GM12873 (cell line): Measurements from ENCODE around the gene PILRA.

Experiments
- TF ChIP-seq, protein P1 (sequence below): IDR thresholded peaks from 2 replicates; pipeline ENCODE4 v1.5.1; 2012; ENCODE audit warnings: low read depth, mild to moderate bottlenecking, moderate library complexity, low read length, control low read depth; ENCODE audit not compliant: insufficient read depth; ENCODE audit errors: missing control alignments

Gene PILRA

DNA sequence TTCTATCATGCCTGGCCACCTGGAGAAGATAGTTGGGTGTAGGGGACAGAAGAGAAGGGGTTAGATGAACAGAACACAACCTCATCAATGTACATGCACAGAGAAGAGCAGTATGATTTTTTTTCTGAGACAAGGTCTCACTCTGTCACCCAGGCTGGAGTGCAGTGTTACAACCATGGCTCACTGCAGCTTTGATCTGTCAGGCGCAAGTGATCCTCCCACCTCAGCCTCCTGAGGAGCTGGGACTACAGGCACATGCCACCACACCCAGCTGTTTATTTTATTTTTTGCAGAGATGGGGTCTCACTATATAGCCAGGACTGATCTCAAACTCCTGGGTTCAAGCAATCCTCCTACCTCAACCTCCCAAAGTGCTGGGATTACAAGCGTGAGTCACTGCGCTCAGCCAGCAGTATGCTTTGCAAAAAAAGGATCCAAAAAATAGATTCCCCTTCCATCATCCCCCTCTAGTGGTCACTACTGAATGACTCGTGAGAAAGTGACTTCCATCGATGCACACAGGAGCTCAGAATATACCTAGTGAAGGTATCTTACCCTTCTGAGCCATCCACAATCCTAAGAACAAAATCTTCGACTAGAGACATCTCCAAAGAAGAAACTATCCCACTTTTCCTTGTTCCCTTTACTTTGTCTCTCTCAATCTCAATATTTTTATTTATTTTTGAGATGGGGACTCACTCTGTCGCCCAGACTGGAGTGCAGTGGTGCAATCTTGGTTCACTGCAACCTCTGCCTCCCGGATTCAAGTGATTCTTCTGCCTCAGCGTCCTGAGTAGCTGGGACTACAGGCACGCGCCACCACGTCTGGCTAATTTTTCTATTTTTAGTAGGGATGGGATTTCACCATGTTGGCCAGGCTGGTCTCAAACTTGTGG is 34.2 kb downstream of the PILRA start:
- TF ChIP-seq, protein P1, sequence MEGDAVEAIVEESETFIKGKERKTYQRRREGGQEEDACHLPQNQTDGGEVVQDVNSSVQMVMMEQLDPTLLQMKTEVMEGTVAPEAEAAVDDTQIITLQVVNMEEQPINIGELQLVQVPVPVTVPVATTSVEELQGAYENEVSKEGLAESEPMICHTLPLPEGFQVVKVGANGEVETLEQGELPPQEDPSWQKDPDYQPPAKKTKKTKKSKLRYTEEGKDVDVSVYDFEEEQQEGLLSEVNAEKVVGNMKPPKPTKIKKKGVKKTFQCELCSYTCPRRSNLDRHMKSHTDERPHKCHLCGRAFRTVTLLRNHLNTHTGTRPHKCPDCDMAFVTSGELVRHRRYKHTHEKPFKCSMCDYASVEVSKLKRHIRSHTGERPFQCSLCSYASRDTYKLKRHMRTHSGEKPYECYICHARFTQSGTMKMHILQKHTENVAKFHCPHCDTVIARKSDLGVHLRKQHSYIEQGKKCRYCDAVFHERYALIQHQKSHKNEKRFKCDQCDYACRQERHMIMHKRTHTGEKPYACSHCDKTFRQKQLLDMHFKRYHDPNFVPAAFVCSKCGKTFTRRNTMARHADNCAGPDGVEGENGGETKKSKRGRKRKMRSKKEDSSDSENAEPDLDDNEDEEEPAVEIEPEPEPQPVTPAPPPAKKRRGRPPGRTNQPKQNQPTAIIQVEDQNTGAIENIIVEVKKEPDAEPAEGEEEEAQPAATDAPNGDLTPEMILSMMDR, result peak; percentile 76

DNA sequence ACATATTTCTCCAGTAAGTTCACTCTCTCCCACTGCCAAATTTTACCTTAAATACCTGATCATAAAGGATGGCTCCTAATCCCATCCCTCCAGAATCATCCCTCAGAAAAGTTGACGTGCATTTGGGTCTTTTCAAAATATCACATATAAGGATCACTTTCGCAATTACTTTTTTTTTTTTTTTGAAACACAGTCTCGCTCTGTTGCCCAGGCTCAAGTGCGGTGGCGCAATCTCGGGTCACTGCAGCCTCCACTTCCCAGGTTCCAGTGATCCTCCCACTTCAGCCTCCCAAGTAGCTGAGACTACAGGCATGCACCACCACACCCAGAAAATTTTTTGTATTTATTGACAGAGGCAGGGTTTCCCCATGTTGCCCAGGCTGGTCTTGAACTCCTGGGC is 37.8 kb downstream of the PILRA start:
- TF ChIP-seq, protein P1, result no peak

DNA sequence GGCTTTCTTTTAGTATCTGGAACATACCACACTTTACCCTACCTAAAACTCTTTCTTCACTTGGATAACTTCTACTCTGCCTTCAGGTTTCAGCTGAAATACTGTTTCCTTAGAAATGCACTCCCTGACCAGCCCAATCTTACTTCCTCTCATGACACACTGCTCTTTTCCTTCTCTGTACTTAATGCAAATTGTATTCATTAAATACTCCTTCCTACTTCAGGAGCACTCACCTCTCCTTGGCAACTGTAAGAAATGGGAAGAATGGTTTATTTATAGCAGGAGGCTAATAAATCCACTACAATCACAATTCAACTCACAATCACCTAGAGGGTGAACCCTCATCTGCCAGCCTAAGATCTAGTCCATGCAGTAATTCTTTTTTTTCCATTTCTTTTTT is 40.1 kb downstream of the PILRA start:
- TF ChIP-seq, protein P1, result no peak

DNA sequence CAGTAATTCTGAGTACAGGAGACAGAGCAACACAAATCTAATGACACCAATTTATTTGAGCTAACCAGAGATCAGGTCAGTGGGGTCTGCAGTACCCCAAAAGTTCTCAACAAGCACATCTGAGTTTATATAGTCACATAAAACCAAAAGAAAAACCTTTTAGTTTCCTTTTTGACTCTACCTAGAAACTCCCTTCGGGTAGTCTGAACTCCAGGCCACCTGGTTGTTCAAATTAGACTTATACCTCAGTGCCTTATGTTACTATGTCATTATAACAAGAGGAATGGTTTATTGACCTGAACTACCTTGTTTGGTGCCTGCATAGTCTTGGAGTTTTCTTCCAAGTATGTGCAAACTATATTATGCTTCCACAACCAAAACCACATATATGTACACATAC is 40.6 kb downstream of the PILRA start:
- TF ChIP-seq, protein P1, result no peak

DNA sequence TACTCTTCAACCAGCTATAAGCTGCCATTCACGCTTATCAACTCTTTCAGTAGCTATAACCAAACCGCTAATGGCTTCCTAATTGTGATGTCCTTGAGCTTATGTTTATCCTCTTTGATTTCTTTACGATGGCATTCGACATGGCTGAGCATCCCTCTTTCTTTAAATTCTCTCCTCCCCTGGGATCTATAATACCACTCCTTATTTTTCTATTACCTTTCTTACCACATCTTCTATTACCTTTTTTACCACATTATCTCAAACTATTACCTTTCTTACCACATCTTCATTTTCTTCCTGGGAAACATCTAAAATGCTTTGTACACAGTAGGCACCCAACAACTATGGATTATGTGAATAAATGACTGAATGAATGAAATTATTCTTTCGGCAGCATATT is 42.2 kb downstream of the PILRA start:
- TF ChIP-seq, protein P1, result no peak

DNA sequence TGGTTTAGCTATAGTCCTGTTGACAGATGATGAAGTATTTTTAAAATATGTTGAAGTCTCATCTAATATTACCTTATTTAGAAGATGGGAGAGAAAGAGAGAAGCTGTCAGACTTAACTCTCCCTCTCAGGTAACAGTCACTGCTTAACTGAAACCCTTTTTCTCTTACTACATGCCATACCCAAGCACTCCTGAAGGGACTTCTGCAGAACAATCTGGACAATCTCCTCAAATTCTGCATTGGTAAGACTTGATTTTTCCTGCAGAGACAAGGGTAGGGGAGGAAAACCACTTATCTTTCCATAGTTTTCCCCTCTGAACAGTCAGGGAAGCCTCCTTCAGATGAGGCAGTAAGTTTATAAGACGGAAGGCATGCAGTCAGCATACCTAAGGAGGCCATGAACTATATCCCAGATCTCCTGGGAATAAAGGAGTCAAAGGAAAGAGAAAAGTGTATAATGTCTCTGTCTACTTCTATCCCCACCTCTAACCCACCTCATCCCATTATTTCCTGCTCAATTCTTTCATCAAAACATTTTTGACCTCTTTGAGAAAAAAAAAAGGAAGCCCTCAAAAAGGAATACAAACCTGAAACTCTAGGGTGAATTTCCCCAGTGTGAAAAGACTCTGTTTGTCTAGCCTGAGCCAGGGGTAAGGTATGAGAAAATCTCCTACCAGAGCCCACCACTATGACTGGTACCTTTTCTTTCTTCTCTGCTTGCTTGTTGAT is 45.8 kb downstream of the PILRA start:
- TF ChIP-seq, protein P1, result peak; percentile 29

DNA sequence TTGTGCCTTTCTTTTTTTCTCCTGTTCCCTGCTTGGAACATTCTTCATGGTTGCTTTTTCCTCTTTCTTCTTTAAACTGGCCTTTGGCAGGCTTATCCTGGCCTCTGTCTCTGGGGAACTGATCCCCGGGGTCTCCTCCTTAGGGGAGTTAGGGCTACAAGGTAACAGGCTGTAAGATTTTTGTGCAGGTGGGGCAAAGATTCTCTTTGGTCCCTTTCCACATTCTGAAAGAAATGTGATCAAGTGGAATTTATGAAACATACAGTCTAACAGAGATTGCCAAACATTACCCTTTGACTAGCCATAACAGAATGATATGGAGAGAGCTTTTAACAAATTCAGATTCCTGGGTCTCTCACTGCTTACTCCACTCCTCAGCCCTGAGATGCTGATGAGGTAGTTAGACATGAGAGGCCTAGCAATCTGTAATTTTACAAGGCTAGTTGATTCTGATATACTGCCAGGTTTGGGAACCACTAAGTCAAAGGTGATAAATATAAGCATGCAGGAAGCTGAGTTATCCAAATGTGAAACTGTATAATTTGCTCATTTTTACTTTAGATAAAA is 46.5 kb downstream of the PILRA start:
- TF ChIP-seq, protein P1, result no peak
